Fibroblast of lung (primary cell): ENCODE results near the gene AKNAD1. TPM values are rescaled to one million over a fixed set of nuclear protein-coding genes. Genes with fewer than 3 reads are reported as not detected.

Experiments used
- DNase-seq, 2 donors: peaks; one replicate each; pipeline versions ENCODE4 v3.0.0 to v3.0.0-alpha.2; 2010; ENCODE audit warnings: low read depth in 2 of 2
- H2AFZ ChIP-seq: 2 replicates; pipeline ENCODE4 v1.5.1; 2012; ENCODE audit warnings: low read length, control low read depth, inconsistent platforms
- H3K27ac ChIP-seq: 2 replicates; pipeline ENCODE4 v1.5.1; 2011; ENCODE audit warnings: low read length, control low read depth; ENCODE audit not compliant: insufficient read depth
- H3K27me3 ChIP-seq: 2 replicates; pipeline ENCODE4 v1.5.1; 2011; ENCODE audit warnings: mild to moderate bottlenecking, low read length; ENCODE audit not compliant: control insufficient read depth, insufficient read depth
- H3K36me3 ChIP-seq: 2 replicates; pipeline ENCODE4 v1.5.1; 2011; ENCODE audit warnings: low read length; ENCODE audit not compliant: control insufficient read depth, insufficient read depth
- H3K4me1 ChIP-seq: 2 replicates; pipeline ENCODE4 v1.5.1; 2011; ENCODE audit warnings: low read length; ENCODE audit not compliant: control insufficient read depth, insufficient read depth; ENCODE audit errors: extremely low read depth
- H3K4me2 ChIP-seq: 2 replicates; pipeline ENCODE4 v1.5.1; 2011; ENCODE audit warnings: low read length, control low read depth; ENCODE audit not compliant: insufficient read depth; ENCODE audit errors: extremely low read depth
- H3K4me3 ChIP-seq, 4 experiments: fragments of 200-600 bp in 1 of 4; sonication (generic) in 1 of 4; replicated peaks in 1 of 4; 2 replicates each; pipeline ENCODE4 v1.5.1; 2011 to 2016; ENCODE audit warnings: low read length in 4 of 4, low read depth in 3 of 4, mild to moderate bottlenecking in 3 of 4, control low read depth in 2 of 4, inconsistent platforms in 1 of 4, mixed read lengths in 1 of 4; ENCODE audit not compliant: insufficient read depth in 1 of 4; ENCODE audit errors: control extremely low read depth in 1 of 4
- H3K79me2 ChIP-seq: 2 replicates; pipeline ENCODE4 v1.5.1; 2012; ENCODE audit warnings: mild to moderate bottlenecking, low read length, inconsistent platforms; ENCODE audit not compliant: control insufficient read depth, insufficient read depth
- H3K9ac ChIP-seq: 2 replicates; pipeline ENCODE4 v1.5.1; 2011; ENCODE audit warnings: mild to moderate bottlenecking, low read length, control low read depth; ENCODE audit not compliant: insufficient read depth
- H3K9me3 ChIP-seq: 2 replicates; pipeline ENCODE4 v1.5.1; 2012; ENCODE audit warnings: low read depth, low read length; ENCODE audit not compliant: control insufficient read depth, insufficient read depth
- H4K20me1 ChIP-seq: 2 replicates; pipeline ENCODE4 v1.5.1; 2011; ENCODE audit warnings: low read length; ENCODE audit not compliant: control insufficient read depth, insufficient read depth; ENCODE audit errors: extremely low read depth
- EZH2 ChIP-seq: IDR thresholded peaks from 2 replicates; pipeline ENCODE4 v1.5.1; 2012; ENCODE audit warnings: low read length, control low read depth, mild to moderate bottlenecking; ENCODE audit errors: missing control alignments
- polyA plus RNA-seq, 2 donors: library from polyadenylated mRNA; depleted of rRNA in 1 of 2; stranded (reverse) in 1 of 2; unstranded in 1 of 2; fragments of >200 nt; gene quantifications; 2 replicates each; pipeline ENCODE4 v1.2.1, GENCODE V29; 2011 to 2012; ENCODE audit warnings: missing spikeins in 1 of 2
- total RNA-seq: library from RNA; depleted of rRNA; stranded (reverse); fragments of >200 nt; gene quantifications from 2 replicates; pipeline ENCODE4 v1.2.1, GENCODE V29; 2014
- TF ChIP-seq, protein P1 (sequence below), 2 donors: IDR thresholded peaks in 1 of 2; conservative IDR thresholded peaks in 1 of 2; 1 replicate in 1 of 2; 2 replicates in 1 of 2; pipeline ENCODE4 v1.5.1; 2011 to 2012; ENCODE audit warnings: low read length in 2 of 2, control low read depth in 1 of 2, inconsistent platforms in 1 of 2, low read depth in 1 of 2, mild to moderate bottlenecking in 1 of 2

The AKNAD1 gene
- total and polyA plus RNA-seq, 2 donors (not counting 1 experiment from before 2014, with no cell fraction given), result 0.17 to 1.2 TPM

DNA sequence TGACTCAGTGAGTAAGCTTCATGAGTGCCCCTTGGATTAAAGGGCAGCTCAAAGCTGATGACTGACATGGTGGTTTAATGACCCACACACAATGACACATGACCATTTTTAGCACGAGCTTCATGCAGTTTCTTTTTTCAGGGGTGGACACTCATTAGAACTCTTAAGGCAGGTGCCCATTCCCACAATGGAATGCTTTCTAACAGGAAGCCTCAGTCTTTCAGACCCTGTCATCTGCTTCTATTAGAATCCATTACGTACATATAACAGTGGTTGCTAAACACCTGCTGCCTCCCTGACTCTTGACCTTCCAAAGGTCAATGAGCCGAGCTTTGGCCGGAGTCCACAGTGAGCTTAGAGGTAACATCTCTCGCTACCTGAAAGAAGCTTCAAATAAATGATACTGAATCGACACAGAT lies 27.4 kb downstream of the AKNAD1 start:
- no peak overlapping the region for H2AFZ ChIP-seq
- H3K4me3 ChIP-seq, result no peak overlapping the region
- peaks cover 24% of the 10 kb centered on the region for H3K4me1 ChIP-seq
- H3K4me2 ChIP-seq, result peak overlapping the region; percentile 49
- TF ChIP-seq, protein P1, sequence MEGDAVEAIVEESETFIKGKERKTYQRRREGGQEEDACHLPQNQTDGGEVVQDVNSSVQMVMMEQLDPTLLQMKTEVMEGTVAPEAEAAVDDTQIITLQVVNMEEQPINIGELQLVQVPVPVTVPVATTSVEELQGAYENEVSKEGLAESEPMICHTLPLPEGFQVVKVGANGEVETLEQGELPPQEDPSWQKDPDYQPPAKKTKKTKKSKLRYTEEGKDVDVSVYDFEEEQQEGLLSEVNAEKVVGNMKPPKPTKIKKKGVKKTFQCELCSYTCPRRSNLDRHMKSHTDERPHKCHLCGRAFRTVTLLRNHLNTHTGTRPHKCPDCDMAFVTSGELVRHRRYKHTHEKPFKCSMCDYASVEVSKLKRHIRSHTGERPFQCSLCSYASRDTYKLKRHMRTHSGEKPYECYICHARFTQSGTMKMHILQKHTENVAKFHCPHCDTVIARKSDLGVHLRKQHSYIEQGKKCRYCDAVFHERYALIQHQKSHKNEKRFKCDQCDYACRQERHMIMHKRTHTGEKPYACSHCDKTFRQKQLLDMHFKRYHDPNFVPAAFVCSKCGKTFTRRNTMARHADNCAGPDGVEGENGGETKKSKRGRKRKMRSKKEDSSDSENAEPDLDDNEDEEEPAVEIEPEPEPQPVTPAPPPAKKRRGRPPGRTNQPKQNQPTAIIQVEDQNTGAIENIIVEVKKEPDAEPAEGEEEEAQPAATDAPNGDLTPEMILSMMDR (conservative IDR thresholded peaks at IDR 0.05 in 1 of 2, IDR thresholded peaks at IDR 0.05 in 1 of 2; ENCODE audit: low read depth in 1 of 2, low read length in 2 of 2), result no peak
- TF ChIP-seq EZH2, result no peak
- H4K20me1 ChIP-seq, result no peaks in the 10 kb centered on the region
- no peaks in the 10 kb centered on the region for H3K79me2 ChIP-seq
- no peaks in the 10 kb centered on the region for H3K36me3 ChIP-seq
- peak overlapping the region; percentile 91 for H3K27ac ChIP-seq
- no peaks in the 10 kb centered on the region for H3K27me3 ChIP-seq
- no peaks in the 10 kb centered on the region for H3K9me3 ChIP-seq
- DNase-seq, result peak; percentile 68 to 71
- no peak overlapping the region for H3K9ac ChIP-seq

- TF ChIP-seq, protein P1 (conservative IDR thresholded peaks at IDR 0.05 in 1 of 2, IDR thresholded peaks at IDR 0.05 in 1 of 2; ENCODE audit: low read depth in 1 of 2, low read length in 2 of 2), result peak; percentile 47 to 66
- TF ChIP-seq EZH2, result no peak
- H3K36me3 ChIP-seq, result no peaks in the 10 kb centered on the region
- peak overlapping the region; percentile 91 for H3K27ac ChIP-seq
- peak; percentile 72 to 98 for DNase-seq
- peak overlapping the region; percentile 81 for H3K4me2 ChIP-seq
- peaks cover 24% of the 10 kb centered on the region for H3K4me1 ChIP-seq
- no peaks in the 10 kb centered on the region for H3K9me3 ChIP-seq
- H3K9ac ChIP-seq, result peak overlapping the region; percentile 55
- H2AFZ ChIP-seq, result no peak overlapping the region
- H3K27me3 ChIP-seq, result no peaks in the 10 kb centered on the region
- peak overlapping the region in 3 of 4 experiments; percentile 4 to 20 (median 15) for H3K4me3 ChIP-seq
- H3K79me2 ChIP-seq, result no peaks in the 10 kb centered on the region
- no peaks in the 10 kb centered on the region for H4K20me1 ChIP-seq
Observed at GRCh38 chr1:108828074-108828961, 28.6 kb downstream of the AKNAD1 start.

GRCh38 chr1:108826081-108826635 lies 30.7 kb downstream of the AKNAD1 start:
- no peaks in the 10 kb centered on the region for H3K9me3 ChIP-seq
- no peaks in the 10 kb centered on the region for H3K79me2 ChIP-seq
- H3K27ac ChIP-seq, result no peak overlapping the region
- peaks cover 18% of the 10 kb centered on the region for H3K4me1 ChIP-seq
- no peak for DNase-seq
- H3K36me3 ChIP-seq, result no peaks in the 10 kb centered on the region
- no peak overlapping the region for H3K4me3 ChIP-seq
- H3K9ac ChIP-seq, result no peak overlapping the region
- no peak overlapping the region for H3K4me2 ChIP-seq
- no peak for TF ChIP-seq EZH2
- TF ChIP-seq, protein P1 (conservative IDR thresholded peaks at IDR 0.05 in 1 of 2, IDR thresholded peaks at IDR 0.05 in 1 of 2; ENCODE audit: low read depth in 1 of 2, low read length in 2 of 2), result no peak
- H2AFZ ChIP-seq, result no peak overlapping the region
- H3K27me3 ChIP-seq, result no peaks in the 10 kb centered on the region
- no peaks in the 10 kb centered on the region for H4K20me1 ChIP-seq
